Heart left ventricle (tissue), 16 donors: ENCODE measurements around the gene CYP1A1. TPM values are rescaled to one million over a fixed set of nuclear protein-coding genes. Genes with fewer than 3 reads are reported as not detected.

Source experiments
- ATAC-seq, 4 donors: fragments of 200-7000 bp; cut with Tn5 transposase; one replicate each; pipeline ENCODE4 v1.9.1; 2020 to 2022; ENCODE audit warnings: moderate library complexity in 4 of 4, mild to moderate bottlenecking in 3 of 4, moderate number of reproducible peaks in 1 of 4
- DNase-seq, 5 donors: peaks; one replicate each; pipeline ENCODE4 v3.0.0-alpha.2; 2020
- H3K27ac ChIP-seq, 12 donors: fragments of 200-600 bp; sonication (generic) in 4 of 12; one replicate each; pipeline versions ENCODE4 v1.5.0 to v1.8.0; 2016 to 2022; ENCODE audit warnings: mild to moderate bottlenecking in 2 of 12
- H3K27me3 ChIP-seq, 9 donors: fragments of 200-600 bp; sonication (generic) in 2 of 9; one replicate each; pipeline versions ENCODE4 v1.5.1 to v1.8.0; 2016 to 2022; ENCODE audit warnings: mild to moderate bottlenecking in 3 of 9
- H3K36me3 ChIP-seq, 9 donors: fragments of 200-600 bp; sonication (generic) in 2 of 9; one replicate each; pipeline versions ENCODE4 v1.5.0 to v1.8.0; 2018 to 2022; ENCODE audit warnings: mild to moderate bottlenecking in 2 of 9
- H3K4me1 ChIP-seq, 12 donors: fragments of 200-600 bp; sonication (generic) in 4 of 12; one replicate each; pipeline versions ENCODE4 v1.5.0 to v1.8.0; 2016 to 2022; ENCODE audit warnings: mild to moderate bottlenecking in 3 of 12
- H3K4me3 ChIP-seq, 12 donors: fragments of 200-600 bp; sonication (generic) in 4 of 12; one replicate each; pipeline versions ENCODE4 v1.5.0 to v1.8.0; 2017 to 2022; ENCODE audit warnings: mild to moderate bottlenecking in 9 of 12, moderate library complexity in 4 of 12
- H3K9me3 ChIP-seq, 12 donors: fragments of 200-600 bp; sonication (generic) in 4 of 12; one replicate each; pipeline versions ENCODE4 v1.5.0 to v1.8.0; 2016 to 2022; ENCODE audit warnings: mild to moderate bottlenecking in 1 of 12
- CTCF ChIP-seq, 12 donors: fragments of 200-600 bp; sonication (generic) in 4 of 12; IDR thresholded peaks; one replicate each; pipeline versions ENCODE4 v1.5.0 to v1.8.0; 2018 to 2022; ENCODE audit warnings: antibody characterized with exemption in 12 of 12, mild to moderate bottlenecking in 5 of 12
- POLR2A ChIP-seq, 2 donors: fragments of 450-650 bp; IDR thresholded peaks; one replicate each; pipeline ENCODE4 v1.6.1; 2017; ENCODE audit warnings: antibody characterized with exemption in 2 of 2, mild to moderate bottlenecking in 2 of 2, moderate library complexity in 2 of 2
- WGBS, 4 donors: extraction: QIAGEN DNeasy Blood & Tissue Kit in 2 of 4; methylation state at CpG; one replicate each; pipeline versions ENCODE4 v1.1.5 to v1.1.7; 2013 to 2018; 5-methylcytosine and 5-hydroxymethylcytosine counted together
- intact Hi-C, 10 donors: fragments of 100-400 bp; cut with DNase I; formaldehyde crosslinking; loops; one replicate each; pipeline versions ENCODE4 v1.11.1 to v1.14.2; 2022
- polyA plus RNA-seq, 2 donors: library from polyadenylated mRNA; stranded (reverse); fragments of 200-250 nt; gene quantifications; one replicate each; pipeline ENCODE4 v1.2.3, GENCODE V29; 2013
- total RNA-seq, 9 donors: library from RNA; depleted of rRNA in 2 of 9; stranded (reverse); fragments of >200 nt in 2 of 9; fragmentation: NEBNext Ultra II Directional in 3 of 9; extraction: Animal tissue kit (Norgen Biotek cat#: 25700) in 3 of 9; gene quantifications; one replicate each; pipeline versions ENCODE4 v1.1.0 to v1.2.4, GENCODE V29; 2016 to 2023
- donor health status: ischemic (EF 13 %, LVEDD 7.1; RV severe dilation, severe dysfunction).
- donor health status: healthy with polysubstance abuse.
- donor health status: DM: no; HTN: yes; CAD: no.
- donor health status: DM: no; HTN: no; CAD: no.
- donor health status: ischemic (EF 25% LVEDD 6.9; RV normal size, moderate dysfunction).
- donor health status: ischemic (EF 25% LVEDD 5.7; RV mildly dilated, moderate dysfunction).
- donor health status: healthy.
- donor health status: DM: yes; HTN: yes; CAD: no.
- donor health status: ischemic (EF 35%, LVEDD 5.7; RV mildly dilated, moderate dysfunction).
- donor health status: nonischemic (EF 11% LVEDD 7.7; RV severe dilation, severe dysfunction).
- donor health status: DM: yes; HTN: yes; CAD: no.
- donor health status: PGD.
- donor health status: ischemic (EF 29% LVEDD 5.4; RV normal size, mild dysfunction).
- donor health status: nonischemic (EF 23%, LVEDD 6.1; RV moderate dilation, normal function).

Gene CYP1A1
- total and polyA plus RNA-seq, 11 donors = 0.08 to 0.91 (median 0.32) TPM; not detected in 3

DNA sequence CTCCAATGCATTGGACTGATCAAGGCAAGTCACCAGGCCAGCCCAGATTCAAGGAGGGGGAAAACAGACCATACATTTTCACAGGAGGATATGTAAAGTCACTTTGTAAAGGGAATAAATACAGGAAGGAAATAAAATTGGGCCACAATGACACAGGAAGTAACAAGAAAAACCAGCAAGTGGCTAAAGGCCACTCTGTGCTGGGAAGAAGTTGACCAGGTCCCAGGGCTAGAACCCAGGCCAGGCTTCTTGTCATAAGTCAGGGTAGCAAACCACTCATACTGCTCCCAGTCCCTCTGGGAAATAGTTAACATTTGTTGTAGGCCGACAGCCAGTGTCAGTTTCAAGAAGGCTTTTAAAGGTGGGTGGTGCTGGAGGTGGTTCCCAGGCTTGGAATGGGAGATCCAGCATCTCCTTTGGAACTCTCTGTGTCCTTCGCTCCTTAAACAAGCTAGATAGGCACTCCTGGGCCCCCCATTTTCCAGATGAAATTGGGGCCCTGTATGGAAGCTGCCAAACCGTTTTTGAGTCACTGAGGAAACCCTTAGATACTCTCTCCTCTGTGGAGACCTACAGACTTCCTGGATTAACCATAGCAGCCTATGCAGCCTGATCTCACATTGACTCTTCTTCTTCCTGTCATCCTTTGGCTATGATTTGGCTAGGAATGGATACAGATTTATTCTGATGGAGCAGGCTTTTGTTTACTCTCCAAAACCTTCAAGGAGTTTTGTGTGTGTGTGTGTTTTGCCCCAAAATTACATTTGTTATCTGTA, 14.8 kb downstream of the CYP1A1 start:
- WGBS, 4 donors = 41 to 57% (median 46%) methylated on average over 3 of the region's 3 CpGs
- H3K4me1 ChIP-seq = peaks cover 0 to 17% (median 0%) of the 10 kb centered on the region in 12 donors
- no peaks in the 10 kb centered on the region for H3K9me3 ChIP-seq
- no peaks in the 10 kb centered on the region for H3K36me3 ChIP-seq
- no peak overlapping the region for H3K4me3 ChIP-seq
- DNase-seq (no peak), ATAC-seq (no peak)
- H3K27ac ChIP-seq = no peak overlapping the region
- peaks cover 0 to 5% (median 0%) of the 10 kb centered on the region in 9 donors for H3K27me3 ChIP-seq
- TF ChIP-seq POLR2A (IDR thresholded peaks at IDR 0.05) (no peak), CTCF (IDR thresholded peaks at IDR 0.05) (no peak)
- intact Hi-C loops = no loop called here

DNA sequence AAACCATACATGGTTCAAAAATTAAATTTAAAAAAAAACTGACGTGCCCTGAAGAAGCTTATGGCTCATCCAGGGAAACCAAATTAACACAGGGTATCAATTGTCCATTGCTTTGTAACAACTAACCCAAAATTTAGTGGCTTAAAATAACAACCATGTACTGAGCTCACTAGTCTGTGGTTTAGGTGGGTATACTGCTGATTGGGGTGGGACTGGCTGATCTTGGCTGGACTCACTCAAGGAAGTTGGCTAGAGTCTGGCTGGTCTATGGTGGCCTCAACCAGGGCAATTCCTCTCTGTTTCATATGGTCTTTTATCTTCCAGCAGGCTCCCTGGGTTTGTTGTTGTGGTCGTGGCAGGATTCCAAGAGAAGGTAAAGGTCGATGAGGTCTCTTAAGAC, 15.4 kb downstream of the CYP1A1 start:
- TF ChIP-seq POLR2A (IDR thresholded peaks at IDR 0.05) = no peak
- no peak for TF ChIP-seq CTCF (IDR thresholded peaks at IDR 0.05)
- DNase-seq (no peak), ATAC-seq (no peak)
- Histone ChIP-seq H3K4me1 (peaks cover 0 to 17% (median 0%) of the 10 kb centered on the region in 12 donors), H3K27me3 (peaks cover 0 to 5% (median 0%) of the 10 kb centered on the region in 9 donors), H3K9me3 (no peaks in the 10 kb centered on the region), H3K27ac (no peak overlapping the region), H3K4me3 (no peak overlapping the region), H3K36me3 (no peaks in the 10 kb centered on the region)
- intact Hi-C loops = no loop called here
- 52 to 62% (median 58%) methylated on average over 3 of the region's 3 CpGs for WGBS, 4 donors

GRCh38 chr15:74709011-74709410, 16.3 kb downstream of the CYP1A1 start:
- no peak overlapping the region for H3K27ac ChIP-seq
- H3K27me3 ChIP-seq = peaks cover 0 to 8% (median 0%) of the 10 kb centered on the region in 9 donors
- ATAC-seq (no peak), DNase-seq (no peak)
- H3K36me3 ChIP-seq = no peaks in the 10 kb centered on the region
- peaks cover 0 to 17% (median 0%) of the 10 kb centered on the region in 12 donors for H3K4me1 ChIP-seq
- no peak for TF ChIP-seq POLR2A (IDR thresholded peaks at IDR 0.05)
- no peak for TF ChIP-seq CTCF (IDR thresholded peaks at IDR 0.05)
- 53 to 69% (median 59%) methylated on average over 1 of the region's 1 CpG for WGBS, 4 donors
- intact Hi-C loops = no loop called here
- H3K4me3 ChIP-seq = no peak overlapping the region
- no peaks in the 10 kb centered on the region for H3K9me3 ChIP-seq

- intact Hi-C loops = loop anchor here in 1 of 10 donors (10.0 kb wide), 1 partner anchor 52 kb away; no protein-coding TSS in a partner anchor
- Histone ChIP-seq H3K4me3 (peak overlapping the region in 8 of 12 donors; percentile 64 to 92 (median 81)), H3K4me1 (peaks cover 0 to 29% (median 14%) of the 10 kb centered on the region in 12 donors), H3K36me3 (no peaks in the 10 kb centered on the region), H3K9me3 (no peaks in the 10 kb centered on the region), H3K27ac (no peak overlapping the region), H3K27me3 (peaks cover 0 to under 1% (median 0%) of the 10 kb centered on the region in 9 donors)
- TF ChIP-seq POLR2A (IDR thresholded peaks at IDR 0.05) (no peak), CTCF (IDR thresholded peaks at IDR 0.05) (no peak)
- ATAC-seq (no peak), DNase-seq (no peak)
- whole genome bisulfite sequencing, 4 donors = 41 to 84% (median 61%) methylated on average over 2 of the region's 2 CpGs
These were observed 28.5 kb downstream of the CYP1A1 start for GRCh38 chr15:74696808-74697207.
